ENCODE results near the gene LAMA3.

GRCh38 chr18:23816740-23817139, 127.5 kb downstream of the LAMA3 start:
- TF ChIP-seq POLR2A (IDR thresholded peaks at IDR 0.05) (no peak), CTCF (IDR thresholded peaks at IDR 0.05) (no peak)
